CD4-positive, alpha-beta T cell treated with Interleukin-15 for 4 hours (primary cell): Measurements from ENCODE around the gene CCL13.

Experiments used
- DNase-seq: peaks from one replicate; pipeline ENCODE4 v3.0.0-alpha.2; 2020; ENCODE audit warnings: low spot score

Gene CCL13

GRCh38 chr17:34384822-34385605 lies 28.7 kb downstream of the CCL13 start:
- DNase-seq: no peak

- DNase-seq: no peak
These were observed 30.0 kb downstream of the CCL13 start for GRCh38 chr17:34386343-34386696.

GRCh38 chr17:34386697-34387550 lies 30.6 kb downstream of the CCL13 start:
- DNase-seq: no peak

- no peak for DNase-seq
These were observed 31.3 kb downstream of the CCL13 start for GRCh38 chr17:34387566-34387965.

- no peak for DNase-seq
These were observed 33.0 kb downstream of the CCL13 start for GRCh38 chr17:34389126-34389750.

- no peak for DNase-seq
These were observed 34.4 kb downstream of the CCL13 start for GRCh38 chr17:34390649-34391048.

- DNase-seq: no peak
These were observed 35.0 kb downstream of the CCL13 start for GRCh38 chr17:34391241-34391640.

GRCh38 chr17:34393401-34393800 lies 37.1 kb downstream of the CCL13 start:
- DNase-seq: no peak

- DNase-seq: no peak
These were observed 41.0 kb downstream of the CCL13 start for GRCh38 chr17:34397265-34397664.

GRCh38 chr17:34398990-34399389 lies 42.7 kb downstream of the CCL13 start:
- DNase-seq: no peak

GRCh38 chr17:34399725-34400124 lies 43.4 kb downstream of the CCL13 start:
- no peak for DNase-seq

- DNase-seq: no peak
These were observed 44.1 kb downstream of the CCL13 start for GRCh38 chr17:34400301-34400931.

GRCh38 chr17:34401165-34401564 lies 44.9 kb downstream of the CCL13 start:
- no peak for DNase-seq

GRCh38 chr17:34403006-34403405 lies 46.7 kb downstream of the CCL13 start:
- no peak for DNase-seq

GRCh38 chr17:34406226-34406625 lies 49.9 kb downstream of the CCL13 start:
- DNase-seq: no peak
